ENCODE results near the gene TP73. TPM values are rescaled to one million over a fixed set of nuclear protein-coding genes. Genes with fewer than 3 reads are reported as not detected.

Gene TP73
- total RNA-seq, 1 experiment from 2014 or later = 0.82 TPM

DNA sequence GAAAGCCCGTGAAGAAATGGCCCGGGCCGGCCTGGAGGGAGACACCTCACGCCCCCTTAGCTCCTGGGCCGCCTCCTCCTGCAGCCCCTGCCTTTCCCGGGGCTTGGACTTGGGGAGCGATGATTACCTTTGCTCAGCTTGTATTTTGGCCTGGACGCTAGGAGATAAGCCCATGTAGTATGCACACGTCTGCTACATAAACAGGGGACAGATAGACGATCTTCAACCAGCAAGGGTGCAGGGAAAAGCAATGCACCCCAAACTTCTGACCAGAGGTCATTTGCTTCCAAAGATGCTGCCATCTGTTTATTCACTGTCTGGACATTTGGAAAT is 936 bp downstream of the TP73 start:
- ChIA-PET CTCF (interaction anchor here (0.6 to 3.2 kb wide), 5 partner anchors 28 to 205 kb away, joined by 3 to 12 read pairs (median 4); no protein-coding TSS in a partner anchor), POLR2A (interaction anchor here (0.8 to 1.5 kb wide), 3 partner anchors 16 to 64 kb away, joined by 3 to 5 read pairs (median 4); no protein-coding TSS in a partner anchor)
- no peak overlapping the region for H3K27ac Mint-ChIP-seq (ENCODE audit: low read depth, unreplicated experiment)
- H3K27me3 Mint-ChIP-seq (ENCODE audit: insufficient read depth, unreplicated experiment) = no peaks in the 10 kb centered on the region
- intact Hi-C loops (cut with micrococcal nuclease) = no loop called here
- DNase-seq (ENCODE audit: unreplicated experiment) = no peak
- H3K4me3 Mint-ChIP-seq (ENCODE audit: unreplicated experiment) = no peak overlapping the region
- H3K36me3 Mint-ChIP-seq (ENCODE audit: insufficient read depth, unreplicated experiment) = no peaks in the 10 kb centered on the region
- H3K9me3 Mint-ChIP-seq (ENCODE audit: unreplicated experiment) = no peaks in the 10 kb centered on the region
- H3K4me1 Mint-ChIP-seq (ENCODE audit: insufficient read depth, unreplicated experiment) = peaks cover 2% of the 10 kb centered on the region
- BruUV-seq (replicated peaks) = no TSS peak
- TF ChIP-seq, protein P1, sequence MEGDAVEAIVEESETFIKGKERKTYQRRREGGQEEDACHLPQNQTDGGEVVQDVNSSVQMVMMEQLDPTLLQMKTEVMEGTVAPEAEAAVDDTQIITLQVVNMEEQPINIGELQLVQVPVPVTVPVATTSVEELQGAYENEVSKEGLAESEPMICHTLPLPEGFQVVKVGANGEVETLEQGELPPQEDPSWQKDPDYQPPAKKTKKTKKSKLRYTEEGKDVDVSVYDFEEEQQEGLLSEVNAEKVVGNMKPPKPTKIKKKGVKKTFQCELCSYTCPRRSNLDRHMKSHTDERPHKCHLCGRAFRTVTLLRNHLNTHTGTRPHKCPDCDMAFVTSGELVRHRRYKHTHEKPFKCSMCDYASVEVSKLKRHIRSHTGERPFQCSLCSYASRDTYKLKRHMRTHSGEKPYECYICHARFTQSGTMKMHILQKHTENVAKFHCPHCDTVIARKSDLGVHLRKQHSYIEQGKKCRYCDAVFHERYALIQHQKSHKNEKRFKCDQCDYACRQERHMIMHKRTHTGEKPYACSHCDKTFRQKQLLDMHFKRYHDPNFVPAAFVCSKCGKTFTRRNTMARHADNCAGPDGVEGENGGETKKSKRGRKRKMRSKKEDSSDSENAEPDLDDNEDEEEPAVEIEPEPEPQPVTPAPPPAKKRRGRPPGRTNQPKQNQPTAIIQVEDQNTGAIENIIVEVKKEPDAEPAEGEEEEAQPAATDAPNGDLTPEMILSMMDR (IDR thresholded peaks at IDR 0.05; ENCODE audit: unreplicated experiment) = no peak

DNA sequence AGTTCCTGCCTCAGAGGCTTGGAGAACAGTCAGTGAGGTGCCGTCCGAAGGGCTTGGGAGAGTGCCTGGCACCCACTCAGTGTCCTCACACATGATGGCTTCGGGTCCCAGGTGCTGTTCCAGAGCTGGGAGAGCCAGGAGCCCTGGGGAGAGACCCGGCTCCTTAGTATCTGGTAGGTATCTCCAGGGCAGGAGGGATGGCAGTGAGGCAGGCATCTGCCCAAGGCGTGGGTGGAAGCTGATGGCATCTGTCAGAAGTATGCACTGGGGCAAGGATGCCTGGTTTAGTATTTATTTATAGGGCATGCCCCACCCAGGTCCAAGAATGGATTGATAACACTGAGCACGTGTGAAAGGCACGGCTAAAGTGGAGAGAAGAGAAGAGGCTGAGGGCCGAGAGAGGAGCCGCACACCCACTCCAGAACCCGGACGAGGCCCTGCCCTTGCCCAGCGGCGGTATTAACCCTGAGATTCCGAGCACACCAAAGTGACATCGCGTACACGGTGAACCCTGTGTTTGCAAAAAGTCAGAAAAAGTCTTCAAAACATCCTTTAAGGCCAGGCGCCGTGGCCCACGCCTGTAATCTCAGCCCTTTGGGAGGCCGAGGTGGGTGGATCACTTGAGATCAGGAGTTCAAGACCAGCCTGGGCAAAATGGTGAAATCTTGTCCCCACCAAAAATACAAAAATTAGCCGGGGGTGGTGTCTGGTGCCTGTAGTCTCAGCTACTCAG is 2.4 kb downstream of the TP73 start:
- no peak overlapping the region for H3K4me3 Mint-ChIP-seq (ENCODE audit: unreplicated experiment)

DNA sequence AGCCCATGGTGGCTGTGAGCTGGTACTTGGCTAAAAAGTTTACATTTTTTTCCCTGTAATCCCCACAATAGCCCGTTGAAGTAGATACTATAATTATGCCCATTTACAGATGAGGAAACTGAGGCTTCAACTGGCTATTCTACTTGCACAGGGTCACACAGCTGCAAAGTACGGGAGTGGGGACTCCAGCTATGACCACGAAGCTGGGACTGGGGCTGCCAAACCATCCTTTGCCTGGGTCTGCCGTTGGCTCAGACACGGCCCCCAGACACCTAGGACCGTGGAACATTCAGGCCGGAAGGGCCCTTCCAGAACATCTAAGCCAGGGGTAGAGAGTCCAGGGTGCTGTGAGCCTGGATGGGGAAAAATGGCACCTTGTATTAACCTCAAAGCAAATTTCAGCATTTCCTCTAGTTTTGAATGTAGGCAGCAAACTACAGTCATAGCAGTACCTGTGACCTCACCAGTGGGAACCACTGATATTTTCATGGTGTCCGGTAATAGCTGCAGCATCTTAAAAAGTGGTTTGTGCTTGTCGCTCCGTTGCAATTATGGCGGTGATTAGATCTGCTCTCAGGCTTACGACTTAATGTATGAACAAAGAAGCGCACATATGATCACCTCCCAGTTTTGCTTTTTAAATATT is 4.3 kb downstream of the TP73 start:
- POLR2A ChIA-PET = interaction anchor here (0.6 kb wide), 1 partner anchor 118 kb away, joined by 4 read pairs; no protein-coding TSS in a partner anchor
- CTCF ChIA-PET = interaction anchor here (0.6 to 0.7 kb wide), 2 partner anchors 10 to 254 kb away, joined by 4 to 8 read pairs; no protein-coding TSS in a partner anchor

More for the DNA sequence above, 2.4 kb downstream of the TP73 start:
- H3K36me3 Mint-ChIP-seq (ENCODE audit: insufficient read depth, unreplicated experiment) = no peaks in the 10 kb centered on the region
- TF ChIP-seq, protein P1 (IDR thresholded peaks at IDR 0.05; ENCODE audit: unreplicated experiment) = no peak
- H3K27me3 Mint-ChIP-seq (ENCODE audit: insufficient read depth, unreplicated experiment) = no peaks in the 10 kb centered on the region
- intact Hi-C loops (cut with micrococcal nuclease) = no loop called here
- no TSS peak for BruUV-seq (replicated peaks)
- H3K9me3 Mint-ChIP-seq (ENCODE audit: unreplicated experiment) = no peaks in the 10 kb centered on the region
- no peak overlapping the region for H3K27ac Mint-ChIP-seq (ENCODE audit: low read depth, unreplicated experiment)
- POLR2A ChIA-PET = interaction anchor here (0.6 kb wide), 1 partner anchor 11 kb away, joined by 3 read pairs; no protein-coding TSS in a partner anchor
- no peak for DNase-seq (ENCODE audit: unreplicated experiment)
- CTCF ChIA-PET = interaction anchor here (0.7 to 3.2 kb wide), 3 partner anchors 8 to 69 kb away, joined by 3 to 12 read pairs (median 4); no protein-coding TSS in a partner anchor
- H3K4me1 Mint-ChIP-seq (ENCODE audit: insufficient read depth, unreplicated experiment) = no peaks in the 10 kb centered on the region

DNA sequence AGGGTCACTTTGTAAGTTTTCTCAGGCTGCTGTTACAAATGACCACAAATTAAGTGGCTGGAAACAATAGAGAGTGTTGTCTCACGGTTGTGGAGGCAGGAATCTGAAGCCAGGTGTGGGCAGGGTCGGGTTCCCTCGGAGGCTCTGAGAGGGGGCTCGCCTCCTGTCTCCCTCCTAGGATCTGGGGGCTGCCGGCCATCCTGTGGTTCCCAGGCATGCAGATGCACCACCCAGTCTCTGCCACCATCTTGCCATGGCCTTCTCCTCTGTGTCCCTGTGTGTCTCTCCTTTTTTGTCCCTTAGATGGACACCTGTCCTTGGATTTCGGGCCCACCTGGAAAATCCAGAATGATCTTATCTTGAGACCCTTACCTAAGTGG is 4.8 kb downstream of the TP73 start:
- POLR2A ChIA-PET = no interaction called here
- intact Hi-C loops (cut with micrococcal nuclease) = no loop called here
- TF ChIP-seq, protein P1 (IDR thresholded peaks at IDR 0.05; ENCODE audit: unreplicated experiment) = no peak
- Mint-ChIP-seq H3K4me3 (ENCODE audit: unreplicated experiment) (no peak overlapping the region), H3K36me3 (ENCODE audit: insufficient read depth, unreplicated experiment) (no peaks in the 10 kb centered on the region), H3K27ac (ENCODE audit: low read depth, unreplicated experiment) (no peak overlapping the region), H3K27me3 (ENCODE audit: insufficient read depth, unreplicated experiment) (no peaks in the 10 kb centered on the region), H3K4me1 (ENCODE audit: insufficient read depth, unreplicated experiment) (no peaks in the 10 kb centered on the region), H3K9me3 (ENCODE audit: unreplicated experiment) (no peaks in the 10 kb centered on the region)
- CTCF ChIA-PET = no interaction called here
- no TSS peak for BruUV-seq (replicated peaks)
- no peak for DNase-seq (ENCODE audit: unreplicated experiment)

More for the DNA sequence above, 4.3 kb downstream of the TP73 start:
- no peak overlapping the region for H3K4me3 Mint-ChIP-seq (ENCODE audit: unreplicated experiment)
- H3K9me3 Mint-ChIP-seq (ENCODE audit: unreplicated experiment) = no peaks in the 10 kb centered on the region
- H3K36me3 Mint-ChIP-seq (ENCODE audit: insufficient read depth, unreplicated experiment) = no peaks in the 10 kb centered on the region
- H3K4me1 Mint-ChIP-seq (ENCODE audit: insufficient read depth, unreplicated experiment) = no peaks in the 10 kb centered on the region
- intact Hi-C loops (cut with micrococcal nuclease) = no loop called here
- H3K27ac Mint-ChIP-seq (ENCODE audit: low read depth, unreplicated experiment) = no peak overlapping the region
- TF ChIP-seq, protein P1 (IDR thresholded peaks at IDR 0.05; ENCODE audit: unreplicated experiment) = no peak
- no TSS peak for BruUV-seq (replicated peaks)
- DNase-seq (ENCODE audit: unreplicated experiment) = no peak
- H3K27me3 Mint-ChIP-seq (ENCODE audit: insufficient read depth, unreplicated experiment) = no peaks in the 10 kb centered on the region
